Measurements from ENCODE around the gene FAM163A. TPM values are rescaled to one million over a fixed set of nuclear protein-coding genes. Genes with fewer than 3 reads are reported as not detected.

The FAM163A gene
- total RNA-seq, 1 experiment from 2014 or later: 0.46 TPM

DNA sequence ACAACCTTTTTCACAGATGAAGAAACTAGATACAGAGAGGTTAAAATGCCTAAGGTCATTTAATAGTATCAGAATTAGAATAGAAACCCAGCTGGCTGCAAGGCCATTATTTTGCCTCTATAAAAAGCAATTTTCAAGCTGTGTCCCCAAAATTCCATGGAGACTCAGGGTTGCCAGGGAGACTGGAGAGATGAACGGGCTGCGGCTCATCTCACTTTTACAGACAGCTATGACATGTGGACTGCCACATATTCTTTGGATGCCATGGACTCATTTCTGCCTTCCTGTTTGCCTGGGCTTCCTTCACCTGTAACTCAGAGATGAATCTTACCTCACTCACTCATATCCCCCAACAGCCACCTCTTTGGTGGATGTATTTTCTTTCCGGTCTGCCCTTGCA lies 117.6 kb downstream of the FAM163A start:
- H3K79me1 ChIP-seq (ENCODE audit: insufficient read depth, low read depth, low read length, poor library complexity, severe bottlenecking): no peaks in the 10 kb centered on the region
- Mint-ChIP-seq H3K9me3 (no peaks in the 10 kb centered on the region), H3K27ac (peak overlapping the region in 1 of 3 experiments; percentile 25; a peak in 1 of 7 replicates), H3K27me3 (ENCODE audit: low read depth) (no peaks in the 10 kb centered on the region), H3K4me3 (no peak overlapping the region), H3K36me3 (ENCODE audit: insufficient read depth in 1 of 3, low read depth in 3 of 3) (peaks cover 16 to 40% (median 26%) of the 10 kb centered on the region in 3 experiments; a peak in 6 of 7 replicates), H3K4me1 (peaks cover 0 to 5% of the 10 kb centered on the region in 2 experiments; a peak in 2 of 4 replicates)
- WGBS (ENCODE audit: extremely low coverage, insufficient read length, low lambda C conversion rate): no CpG with 5 or more reads among the region's 3 CpGs
- H3K18ac ChIP-seq (ENCODE audit: insufficient read length, low read depth, low read length): no peak overlapping the region
- no peaks in the 10 kb centered on the region for H3K4me1 ChIP-seq (ENCODE audit: insufficient read depth, low read length)
- H4K8ac ChIP-seq (replicated peaks; ENCODE audit: insufficient read length, low read depth, low read length): no peak overlapping the region
- H2BK5ac ChIP-seq (ENCODE audit: insufficient read length, low read length): no peak overlapping the region
- H3K14ac ChIP-seq (ENCODE audit: insufficient read depth, low read length): no peak overlapping the region
- DNase-seq: no peak
- H4K20me1 ChIP-seq (ENCODE audit: control insufficient read depth, insufficient read depth, insufficient read length): no peaks in the 10 kb centered on the region
- H2BK15ac ChIP-seq (ENCODE audit: low read depth, low read length): no peak overlapping the region
- H3K9me3 ChIP-seq (ENCODE audit: control insufficient read depth, low read depth, low read length): no peaks in the 10 kb centered on the region
- H2AFZ ChIP-seq (ENCODE audit: low read length): no peak overlapping the region
- H3K79me2 ChIP-seq (ENCODE audit: insufficient read depth, low read length): 0 out of 2 replicates have a peak, but pooled peaks cover 2% of the 10 kb centered on the region
- TF ChIP-seq, protein P1, sequence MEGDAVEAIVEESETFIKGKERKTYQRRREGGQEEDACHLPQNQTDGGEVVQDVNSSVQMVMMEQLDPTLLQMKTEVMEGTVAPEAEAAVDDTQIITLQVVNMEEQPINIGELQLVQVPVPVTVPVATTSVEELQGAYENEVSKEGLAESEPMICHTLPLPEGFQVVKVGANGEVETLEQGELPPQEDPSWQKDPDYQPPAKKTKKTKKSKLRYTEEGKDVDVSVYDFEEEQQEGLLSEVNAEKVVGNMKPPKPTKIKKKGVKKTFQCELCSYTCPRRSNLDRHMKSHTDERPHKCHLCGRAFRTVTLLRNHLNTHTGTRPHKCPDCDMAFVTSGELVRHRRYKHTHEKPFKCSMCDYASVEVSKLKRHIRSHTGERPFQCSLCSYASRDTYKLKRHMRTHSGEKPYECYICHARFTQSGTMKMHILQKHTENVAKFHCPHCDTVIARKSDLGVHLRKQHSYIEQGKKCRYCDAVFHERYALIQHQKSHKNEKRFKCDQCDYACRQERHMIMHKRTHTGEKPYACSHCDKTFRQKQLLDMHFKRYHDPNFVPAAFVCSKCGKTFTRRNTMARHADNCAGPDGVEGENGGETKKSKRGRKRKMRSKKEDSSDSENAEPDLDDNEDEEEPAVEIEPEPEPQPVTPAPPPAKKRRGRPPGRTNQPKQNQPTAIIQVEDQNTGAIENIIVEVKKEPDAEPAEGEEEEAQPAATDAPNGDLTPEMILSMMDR (conservative IDR thresholded peaks at IDR 0.05): no peak
- no peak overlapping the region for H3K56ac ChIP-seq (ENCODE audit: insufficient read length, low read depth, low read length)
- no peak overlapping the region for H3K4ac ChIP-seq (ENCODE audit: low read depth, low read length)
- no peak overlapping the region for H3T11ph ChIP-seq (ENCODE audit: low read length)
- H3K23ac ChIP-seq (ENCODE audit: insufficient read length, low read depth, low read length): no peak overlapping the region
- no peaks in the 10 kb centered on the region for H3K27me3 ChIP-seq (ENCODE audit: insufficient read depth, low read length)
- no peak overlapping the region for H2AK5ac ChIP-seq (ENCODE audit: insufficient read length, low read length)
- no peak overlapping the region for H3K27ac ChIP-seq (ENCODE audit: insufficient read length, low read depth, low read length)
- H2BK20ac ChIP-seq (ENCODE audit: low read depth, low read length, poor library complexity, severe bottlenecking): no peak overlapping the region
- H3K23me2 ChIP-seq (ENCODE audit: insufficient read length, low read depth, low read length, poor library complexity, severe bottlenecking): no peaks in the 10 kb centered on the region
- H3K4me2 ChIP-seq (ENCODE audit: insufficient read depth, insufficient read length, low read length): no peak overlapping the region
- no peak overlapping the region for H2BK12ac ChIP-seq (ENCODE audit: insufficient read length, low read depth, low read length)
- H3K9ac ChIP-seq (ENCODE audit: extremely low read depth, insufficient read length, low read length): no peak overlapping the region
- no peak overlapping the region for H2BK120ac ChIP-seq (ENCODE audit: low read depth, low read length, poor library complexity, severe bottlenecking)
- H4K5ac ChIP-seq (ENCODE audit: insufficient read length, low read depth, low read length): no peak overlapping the region
- no peak overlapping the region for H4K91ac ChIP-seq (ENCODE audit: insufficient read length, low read depth, low read length)

Data from H9 (cell line).